LNCaP clone FGC (cell line): ENCODE data around the gene ARID4A.
"Not testable (repeated sequence)": the region's sequence is repeated elsewhere in the genome, so short reads cannot be mapped to it uniquely, and the experiment has no call there.

Experiments used
- DNase-seq: peaks from one replicate; pipeline ENCODE4 v3.0.0-alpha.2; 2011; ENCODE audit warnings: low read depth
- H3K4me3 ChIP-seq: 2 replicates; pipeline ENCODE4 v1.5.1; 2011; ENCODE audit warnings: mild to moderate bottlenecking, low read depth, low read length, control low read depth
- TF ChIP-seq, protein P1 (sequence below): IDR thresholded peaks from 2 replicates; pipeline ENCODE4 v1.5.1; 2012; ENCODE audit warnings: mild to moderate bottlenecking; ENCODE audit not compliant: control insufficient read depth, insufficient read depth; ENCODE audit errors: extremely low read depth

ARID4A gene

DNA sequence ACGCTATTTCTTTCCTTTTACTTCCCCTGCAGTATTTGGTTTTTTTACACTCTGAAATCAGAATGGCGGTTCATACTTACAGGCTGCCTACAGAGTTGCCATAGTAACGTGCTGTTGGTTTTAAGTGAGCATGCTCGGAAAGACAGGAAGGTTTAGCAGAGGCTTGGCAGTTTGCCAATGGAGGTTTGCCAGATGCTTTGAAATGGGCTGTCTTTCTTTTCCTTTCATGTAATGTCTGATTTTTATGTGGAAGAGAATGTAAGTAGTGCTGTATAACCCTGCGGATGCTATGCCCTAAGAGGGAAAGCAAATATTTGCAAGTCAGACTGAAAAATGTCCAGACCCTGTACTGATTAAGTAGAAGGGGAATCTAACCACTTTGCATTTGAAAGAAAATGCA lies 32.8 kb downstream of the ARID4A start:
- DNase-seq, result peak; percentile 92
- TF ChIP-seq, protein P1, sequence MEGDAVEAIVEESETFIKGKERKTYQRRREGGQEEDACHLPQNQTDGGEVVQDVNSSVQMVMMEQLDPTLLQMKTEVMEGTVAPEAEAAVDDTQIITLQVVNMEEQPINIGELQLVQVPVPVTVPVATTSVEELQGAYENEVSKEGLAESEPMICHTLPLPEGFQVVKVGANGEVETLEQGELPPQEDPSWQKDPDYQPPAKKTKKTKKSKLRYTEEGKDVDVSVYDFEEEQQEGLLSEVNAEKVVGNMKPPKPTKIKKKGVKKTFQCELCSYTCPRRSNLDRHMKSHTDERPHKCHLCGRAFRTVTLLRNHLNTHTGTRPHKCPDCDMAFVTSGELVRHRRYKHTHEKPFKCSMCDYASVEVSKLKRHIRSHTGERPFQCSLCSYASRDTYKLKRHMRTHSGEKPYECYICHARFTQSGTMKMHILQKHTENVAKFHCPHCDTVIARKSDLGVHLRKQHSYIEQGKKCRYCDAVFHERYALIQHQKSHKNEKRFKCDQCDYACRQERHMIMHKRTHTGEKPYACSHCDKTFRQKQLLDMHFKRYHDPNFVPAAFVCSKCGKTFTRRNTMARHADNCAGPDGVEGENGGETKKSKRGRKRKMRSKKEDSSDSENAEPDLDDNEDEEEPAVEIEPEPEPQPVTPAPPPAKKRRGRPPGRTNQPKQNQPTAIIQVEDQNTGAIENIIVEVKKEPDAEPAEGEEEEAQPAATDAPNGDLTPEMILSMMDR, result no peak
- 0 out of 2 replicates have a peak overlapping the region, but pooled peaks have one; percentile 3 for H3K4me3 ChIP-seq

DNA sequence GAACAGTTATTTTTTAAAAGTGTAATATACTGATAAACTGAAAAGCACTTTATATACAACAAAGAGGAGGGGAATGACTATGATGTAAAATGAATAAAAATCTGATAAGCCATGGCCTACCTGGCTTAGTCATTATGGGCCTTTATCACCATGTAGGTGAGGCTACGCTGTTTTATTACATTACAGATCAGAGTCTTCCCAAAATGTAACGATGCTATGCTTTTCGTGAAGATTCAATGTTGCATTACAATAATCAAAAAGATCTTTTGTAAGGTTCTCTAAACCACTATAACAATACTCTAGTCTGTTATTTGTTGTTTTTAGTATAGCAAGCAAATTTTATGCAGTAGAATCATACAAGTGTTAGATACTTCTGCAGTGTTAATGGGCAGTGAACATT lies 34.2 kb downstream of the ARID4A start:
- H3K4me3 ChIP-seq, result no peak overlapping the region
- no peak for DNase-seq
- TF ChIP-seq, protein P1, result no peak

DNA sequence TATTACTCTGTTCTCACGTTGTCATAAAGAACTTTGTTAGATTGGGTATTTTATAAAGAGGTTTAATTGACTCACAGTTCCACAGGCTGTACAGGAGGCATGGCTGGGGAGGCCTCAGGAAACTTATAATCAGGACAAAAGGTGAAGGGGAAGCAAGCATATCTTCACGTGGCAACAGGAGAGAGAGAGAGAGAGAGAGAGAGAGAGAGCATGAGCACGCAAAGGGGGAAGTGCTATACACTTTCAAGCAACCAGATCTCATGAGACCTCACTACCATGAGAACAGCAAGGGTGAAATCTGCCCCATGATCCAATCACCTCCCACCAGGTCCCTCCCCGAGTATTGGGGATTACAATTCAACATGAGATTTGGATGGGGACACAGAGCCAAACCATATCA lies 41.3 kb downstream of the ARID4A start:
- not testable (repeated sequence) for DNase-seq, H3K4me3 ChIP-seq

DNA sequence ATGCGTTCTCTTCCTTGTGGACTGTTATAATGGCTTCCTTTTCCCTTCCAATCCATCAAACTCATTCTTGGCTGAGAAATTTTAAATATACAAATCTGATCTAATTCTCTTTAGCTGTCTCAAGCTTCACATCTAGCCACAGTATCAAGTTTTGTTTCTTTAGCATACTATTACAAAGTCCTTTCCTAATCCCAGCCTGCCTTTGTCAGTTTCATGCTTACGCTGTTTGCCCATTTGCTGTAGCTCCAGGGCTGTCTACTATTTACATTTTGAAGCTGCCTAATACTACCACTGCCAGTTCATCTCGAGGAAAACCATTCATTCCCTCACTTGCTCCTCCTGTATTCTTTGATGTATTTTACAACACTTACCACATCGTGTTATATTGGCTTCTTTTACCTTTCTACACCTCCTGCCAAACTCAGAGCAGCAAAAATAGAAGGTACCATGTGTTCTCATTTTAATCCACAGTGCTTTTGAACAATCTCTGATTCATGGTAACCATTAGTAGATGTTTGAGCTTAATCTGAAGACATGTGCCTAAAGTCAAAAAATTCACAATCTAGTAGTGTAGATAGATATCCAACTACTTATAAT lies 42.9 kb downstream of the ARID4A start:
- no peak for DNase-seq
- TF ChIP-seq, protein P1, result no peak

DNA sequence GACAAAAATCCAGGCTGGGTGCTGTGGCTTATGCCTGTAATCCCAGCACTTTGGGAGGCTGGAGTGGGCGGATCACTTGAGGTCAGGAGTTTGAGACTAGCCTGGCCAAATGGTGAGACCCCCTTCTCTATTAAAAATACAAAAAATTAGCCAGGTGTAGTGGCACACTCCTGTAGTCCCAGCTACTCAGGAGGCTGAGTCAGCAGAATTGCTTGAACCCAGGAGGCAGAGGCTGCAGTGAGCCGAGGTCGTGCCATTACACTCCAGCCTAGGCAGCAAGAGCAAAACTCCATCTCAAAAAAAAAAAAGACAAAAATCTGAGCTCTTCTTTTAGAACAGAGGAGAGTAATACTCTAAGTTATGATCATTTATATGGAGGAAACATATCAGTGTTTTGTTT lies 45.2 kb downstream of the ARID4A start:
- not testable (repeated sequence) for DNase-seq

More for the DNA sequence above, 42.9 kb downstream of the ARID4A start:
- no peak overlapping the region for H3K4me3 ChIP-seq

DNA sequence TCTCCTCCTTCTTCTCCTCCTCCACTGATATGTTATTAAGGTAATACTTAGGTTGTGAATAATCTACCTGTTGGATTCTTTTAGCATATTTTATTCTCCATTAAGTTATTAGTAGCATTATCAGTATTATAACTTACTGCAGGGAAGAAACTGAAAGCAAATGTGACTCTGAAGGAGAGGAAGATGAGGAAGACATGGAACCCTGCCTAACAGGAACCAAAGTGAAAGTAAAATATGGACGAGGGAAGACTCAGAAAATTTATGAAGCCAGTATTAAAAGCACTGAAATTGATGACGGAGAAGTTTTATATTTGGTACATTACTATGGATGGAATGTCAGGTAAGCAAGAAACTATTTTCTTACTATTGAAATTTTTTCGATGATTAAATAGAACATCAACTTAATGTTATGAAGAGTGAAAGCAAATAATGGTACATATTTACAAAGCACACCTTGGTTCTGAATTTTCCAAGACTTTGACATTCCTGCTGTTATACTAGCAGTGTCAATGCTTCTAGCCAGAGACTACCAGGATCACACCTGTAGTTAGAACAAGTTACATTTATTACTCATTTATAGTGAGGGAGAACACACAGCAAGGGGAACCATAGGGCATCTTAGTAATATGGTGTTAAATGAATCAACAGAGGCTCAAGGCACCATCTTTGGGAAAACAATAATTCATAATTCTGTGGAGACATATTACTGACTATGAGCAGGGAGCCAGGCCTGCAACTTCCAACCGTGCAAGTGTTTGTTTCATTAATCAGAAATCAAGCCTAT lies 55.4 kb downstream of the ARID4A start:
- peak overlapping the region; percentile 36 for H3K4me3 ChIP-seq
- TF ChIP-seq, protein P1, result no peak
- no peak for DNase-seq

More for the DNA sequence above, 45.2 kb downstream of the ARID4A start:
- not testable (repeated sequence) for H3K4me3 ChIP-seq

DNA sequence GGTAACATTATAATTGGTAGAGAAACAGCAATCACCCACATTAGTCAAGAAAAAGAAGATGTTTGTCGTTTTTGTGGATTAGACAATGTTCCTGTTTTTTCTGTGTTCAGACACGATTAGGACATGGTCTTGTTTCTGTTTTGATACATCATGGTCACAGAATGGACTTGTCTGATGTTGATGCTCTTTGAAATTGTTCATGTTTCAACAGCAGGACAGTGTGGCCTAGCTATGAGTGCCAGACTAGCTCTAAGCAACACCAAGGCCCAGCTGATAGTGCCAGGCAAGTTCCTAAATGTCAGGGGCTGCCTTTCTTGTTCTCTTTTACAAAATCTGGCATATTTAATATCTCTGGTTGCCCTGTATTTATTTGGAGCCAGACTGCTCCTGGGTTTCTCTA lies 56.5 kb downstream of the ARID4A start:
- no peak for DNase-seq
- no peak overlapping the region for H3K4me3 ChIP-seq
- TF ChIP-seq, protein P1, result no peak

DNA sequence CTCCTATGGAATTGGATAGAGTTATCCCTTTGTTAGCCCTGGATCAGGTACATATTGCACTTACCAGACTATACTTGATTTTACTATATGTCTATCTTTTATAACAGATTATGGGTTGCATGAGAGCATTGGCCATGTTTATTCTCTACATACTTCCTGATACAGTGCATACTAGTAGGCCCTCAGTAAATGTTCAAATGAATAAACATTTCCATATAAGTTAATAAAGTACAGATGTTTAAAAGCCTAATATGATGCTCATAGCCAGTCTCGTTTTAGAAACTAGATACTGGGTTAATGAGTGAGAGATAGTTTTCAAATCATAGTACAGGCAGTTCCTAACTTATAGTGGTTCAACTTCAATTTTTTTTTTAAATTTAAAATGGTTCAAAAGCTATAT lies 57.9 kb downstream of the ARID4A start:
- TF ChIP-seq, protein P1, result no peak
- no peak for DNase-seq
- no peak overlapping the region for H3K4me3 ChIP-seq

DNA sequence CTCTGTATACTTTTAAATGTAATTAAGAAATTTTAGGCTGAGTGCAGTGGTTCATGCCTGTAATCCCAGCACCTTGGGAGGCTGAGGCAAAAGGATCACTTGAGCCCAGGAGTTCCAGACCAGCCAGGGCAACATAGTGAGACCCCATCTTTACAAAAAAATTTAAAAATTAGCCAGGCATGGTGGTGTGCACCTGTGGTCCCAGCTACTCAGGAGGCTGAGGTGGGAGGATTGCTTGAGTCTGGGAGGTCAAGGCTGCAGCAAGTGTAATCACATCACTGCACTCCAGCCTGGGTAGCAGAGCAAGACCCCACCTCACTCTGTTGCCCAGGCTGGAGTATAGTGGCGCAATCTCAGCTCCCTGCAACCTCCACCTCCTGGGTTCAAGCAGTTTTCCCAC lies 63.9 kb downstream of the ARID4A start:
- DNase-seq, H3K4me3 ChIP-seq: not testable (repeated sequence)
